Measurements from ENCODE around the gene XKR7.

DNA sequence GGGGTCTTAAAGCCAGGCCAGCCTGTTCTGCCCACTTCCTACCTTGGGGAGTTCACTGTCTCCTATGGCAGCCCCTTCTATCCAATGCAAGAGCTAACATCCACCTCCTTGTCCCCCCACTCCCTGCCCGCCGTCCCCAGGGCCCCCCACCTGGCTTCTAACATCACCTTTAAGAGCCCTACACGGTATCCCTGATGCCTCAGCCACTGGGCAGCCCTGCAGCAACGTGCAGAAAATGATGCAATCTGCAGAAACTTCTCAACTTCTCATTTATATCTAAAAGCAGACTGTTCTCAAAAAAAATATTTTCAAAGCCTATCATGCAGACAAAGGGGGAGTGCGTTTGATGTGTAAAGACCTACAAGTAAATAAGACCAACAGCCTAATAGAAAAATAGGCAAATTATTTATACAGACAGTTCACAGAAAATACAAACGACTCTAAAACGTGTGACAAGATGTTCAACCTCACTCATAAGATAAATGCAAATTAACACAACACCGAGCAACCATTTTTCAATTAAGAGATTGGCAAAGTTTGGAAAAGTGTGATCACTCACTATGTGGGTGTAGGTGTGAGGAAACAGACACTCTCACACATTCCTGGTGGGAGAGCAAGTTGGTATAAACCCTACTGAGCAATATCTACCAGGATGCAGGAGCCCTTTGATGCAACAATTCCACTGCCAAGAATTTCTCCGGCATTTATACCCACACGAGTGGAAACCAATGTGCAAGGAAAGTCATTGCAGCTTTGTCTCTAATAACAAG, 69.0 kb downstream of the XKR7 start:
- TF ChIP-seq, protein P1, sequence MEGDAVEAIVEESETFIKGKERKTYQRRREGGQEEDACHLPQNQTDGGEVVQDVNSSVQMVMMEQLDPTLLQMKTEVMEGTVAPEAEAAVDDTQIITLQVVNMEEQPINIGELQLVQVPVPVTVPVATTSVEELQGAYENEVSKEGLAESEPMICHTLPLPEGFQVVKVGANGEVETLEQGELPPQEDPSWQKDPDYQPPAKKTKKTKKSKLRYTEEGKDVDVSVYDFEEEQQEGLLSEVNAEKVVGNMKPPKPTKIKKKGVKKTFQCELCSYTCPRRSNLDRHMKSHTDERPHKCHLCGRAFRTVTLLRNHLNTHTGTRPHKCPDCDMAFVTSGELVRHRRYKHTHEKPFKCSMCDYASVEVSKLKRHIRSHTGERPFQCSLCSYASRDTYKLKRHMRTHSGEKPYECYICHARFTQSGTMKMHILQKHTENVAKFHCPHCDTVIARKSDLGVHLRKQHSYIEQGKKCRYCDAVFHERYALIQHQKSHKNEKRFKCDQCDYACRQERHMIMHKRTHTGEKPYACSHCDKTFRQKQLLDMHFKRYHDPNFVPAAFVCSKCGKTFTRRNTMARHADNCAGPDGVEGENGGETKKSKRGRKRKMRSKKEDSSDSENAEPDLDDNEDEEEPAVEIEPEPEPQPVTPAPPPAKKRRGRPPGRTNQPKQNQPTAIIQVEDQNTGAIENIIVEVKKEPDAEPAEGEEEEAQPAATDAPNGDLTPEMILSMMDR (IDR thresholded peaks at IDR 0.05), result no peak
- TF ChIP-seq ZFX (IDR thresholded peaks at IDR 0.05; ENCODE audit: borderline replicate concordance), result no peak
